ENCODE data around the gene GPR107. TPM values are rescaled to one million over a fixed set of nuclear protein-coding genes. Genes with fewer than 3 reads are reported as not detected.

Gene GPR107
- total RNA-seq, 4 donors from 2014 or later, result 19.3 to 36.1 (median 28.9) TPM

DNA sequence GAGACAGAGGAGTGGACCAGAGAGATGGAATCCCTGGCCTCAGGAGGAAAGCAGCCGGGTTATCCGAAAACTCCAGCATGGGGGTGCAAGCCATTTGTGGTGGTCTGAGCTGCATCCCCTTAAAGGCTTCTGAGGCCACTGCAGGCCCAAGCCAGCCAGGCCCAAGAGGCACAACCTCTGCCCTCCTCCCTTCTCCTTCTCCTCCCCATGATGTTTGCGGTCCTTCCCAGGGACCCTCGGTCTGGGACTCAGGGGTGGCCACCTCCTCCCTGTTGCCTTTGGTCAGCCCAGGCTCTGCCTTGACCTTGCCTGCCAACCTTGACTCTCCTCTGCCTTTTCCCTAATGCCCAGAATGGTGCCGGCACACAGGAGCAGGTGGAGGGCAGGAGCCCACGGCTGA lies 123.1 kb downstream of the GPR107 start:
- Histone ChIP-seq H3K4me3 (no peak overlapping the region), H3K4me1 (peaks cover 0 to 22% (median 9%) of the 10 kb centered on the region in 4 donors), H3K27me3 (no peaks in the 10 kb centered on the region), H3K9me3 (no peaks in the 10 kb centered on the region), H3K36me3 (no peaks in the 10 kb centered on the region), H3K27ac (no peak overlapping the region)
- TF ChIP-seq EP300 (IDR thresholded peaks at IDR 0.05) (no peak), POLR2A (IDR thresholded peaks at IDR 0.05) (no peak)
- TF ChIP-seq, protein P1, sequence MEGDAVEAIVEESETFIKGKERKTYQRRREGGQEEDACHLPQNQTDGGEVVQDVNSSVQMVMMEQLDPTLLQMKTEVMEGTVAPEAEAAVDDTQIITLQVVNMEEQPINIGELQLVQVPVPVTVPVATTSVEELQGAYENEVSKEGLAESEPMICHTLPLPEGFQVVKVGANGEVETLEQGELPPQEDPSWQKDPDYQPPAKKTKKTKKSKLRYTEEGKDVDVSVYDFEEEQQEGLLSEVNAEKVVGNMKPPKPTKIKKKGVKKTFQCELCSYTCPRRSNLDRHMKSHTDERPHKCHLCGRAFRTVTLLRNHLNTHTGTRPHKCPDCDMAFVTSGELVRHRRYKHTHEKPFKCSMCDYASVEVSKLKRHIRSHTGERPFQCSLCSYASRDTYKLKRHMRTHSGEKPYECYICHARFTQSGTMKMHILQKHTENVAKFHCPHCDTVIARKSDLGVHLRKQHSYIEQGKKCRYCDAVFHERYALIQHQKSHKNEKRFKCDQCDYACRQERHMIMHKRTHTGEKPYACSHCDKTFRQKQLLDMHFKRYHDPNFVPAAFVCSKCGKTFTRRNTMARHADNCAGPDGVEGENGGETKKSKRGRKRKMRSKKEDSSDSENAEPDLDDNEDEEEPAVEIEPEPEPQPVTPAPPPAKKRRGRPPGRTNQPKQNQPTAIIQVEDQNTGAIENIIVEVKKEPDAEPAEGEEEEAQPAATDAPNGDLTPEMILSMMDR (IDR thresholded peaks at IDR 0.05), result no peak
- 90 to 92% methylated on average over 6 of the region's 6 CpGs for WGBS, 2 donors
- no peak for DNase-seq (ENCODE audit: low spot score in 2 of 2)

DNA sequence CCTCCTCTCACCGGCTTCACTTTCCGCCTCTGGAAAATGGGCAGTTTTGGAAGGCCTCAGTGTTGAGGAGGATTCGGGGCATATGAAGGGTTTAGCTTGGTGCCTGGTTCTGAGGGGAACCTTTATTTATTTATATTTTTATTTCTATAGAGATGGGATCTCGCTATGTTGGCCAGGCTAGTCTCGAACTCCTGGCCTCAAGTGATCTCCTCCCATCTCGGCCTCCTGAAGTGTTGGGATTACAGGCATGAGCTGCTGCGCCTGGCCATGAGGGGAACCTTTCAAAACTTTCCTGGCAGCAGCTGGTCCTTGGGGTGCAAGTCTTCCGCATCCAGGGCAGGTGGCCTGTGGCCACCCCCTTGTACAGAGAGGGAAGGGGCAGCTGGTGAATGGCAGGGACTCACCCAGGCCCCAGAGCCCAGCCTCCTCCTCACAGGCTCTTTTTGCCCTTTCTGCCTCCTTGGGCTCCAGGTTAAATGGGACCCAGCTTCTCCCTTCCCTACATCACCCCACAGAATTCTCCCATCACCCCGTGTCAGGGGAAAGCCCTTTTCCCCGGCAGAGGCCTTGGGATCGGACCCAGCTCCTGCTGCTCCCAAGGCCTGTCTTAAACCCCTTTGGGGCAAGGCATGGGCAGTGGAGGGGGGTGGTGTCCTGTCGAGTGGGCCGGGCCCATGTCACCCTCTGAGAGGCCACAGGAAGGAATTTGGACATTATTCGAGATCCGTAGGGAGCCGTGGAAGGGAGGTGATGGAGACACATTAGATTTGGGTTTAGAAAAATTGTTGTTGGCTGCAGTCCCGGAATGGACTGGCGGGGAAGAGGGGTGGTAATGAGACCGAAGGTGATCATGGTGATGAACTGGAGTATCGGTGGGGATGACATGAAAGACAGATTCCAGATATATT lies 124.4 kb downstream of the GPR107 start:
- Histone ChIP-seq H3K36me3 (no peaks in the 10 kb centered on the region), H3K27ac (peak overlapping the region in 2 of 4 donors; percentile 3 to 16), H3K9me3 (no peaks in the 10 kb centered on the region), H3K4me1 (peaks cover 0 to 16% (median 4%) of the 10 kb centered on the region in 4 donors), H3K4me3 (no peak overlapping the region), H3K27me3 (no peaks in the 10 kb centered on the region)
- WGBS, 2 donors, result 62 to 67% methylated on average over 20 of the region's 20 CpGs
- no peak for DNase-seq (ENCODE audit: low spot score in 2 of 2)
- TF ChIP-seq, protein P1 (IDR thresholded peaks at IDR 0.05), result no peak
- TF ChIP-seq EP300 (IDR thresholded peaks at IDR 0.05) (no peak), POLR2A (IDR thresholded peaks at IDR 0.05) (no peak)

DNA sequence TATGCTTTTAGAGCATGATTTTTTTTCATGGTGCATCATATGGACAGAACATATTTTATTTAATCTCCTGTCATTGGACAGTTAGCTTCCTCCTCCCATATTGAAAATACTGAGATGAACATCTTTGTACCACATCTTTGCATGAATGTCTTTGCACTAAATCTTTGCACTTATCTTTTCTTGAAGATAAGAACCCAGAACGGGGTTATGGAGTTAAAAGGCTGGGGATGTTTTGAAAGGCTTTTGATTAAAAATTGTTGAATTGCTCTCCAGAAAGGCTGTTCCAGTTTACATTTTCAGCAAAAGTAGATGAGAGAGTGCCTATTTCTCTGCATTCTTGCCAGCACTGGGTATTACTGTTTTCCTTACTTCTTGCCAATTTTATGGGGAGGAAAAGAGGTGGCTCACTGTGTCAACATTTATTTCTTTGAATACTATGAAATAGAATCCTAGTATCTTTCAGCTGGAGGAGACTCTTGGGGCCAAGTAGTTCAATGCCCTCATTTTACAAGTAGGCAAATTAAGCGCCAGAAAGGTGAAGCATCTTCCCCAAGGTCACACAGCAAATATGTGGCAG lies 125.7 kb downstream of the GPR107 start:
- WGBS, 2 donors, result 78 to 80% methylated on average over 2 of the region's 2 CpGs
- H3K36me3 ChIP-seq, result no peaks in the 10 kb centered on the region
- no peak for DNase-seq (ENCODE audit: low spot score in 2 of 2)
- peaks cover 0 to 14% (median 3%) of the 10 kb centered on the region in 4 donors for H3K4me1 ChIP-seq
- TF ChIP-seq POLR2A (IDR thresholded peaks at IDR 0.05) (no peak), EP300 (IDR thresholded peaks at IDR 0.05) (no peak)
- TF ChIP-seq, protein P1 (IDR thresholded peaks at IDR 0.05), result no peak
- no peaks in the 10 kb centered on the region for H3K9me3 ChIP-seq
- no peak overlapping the region for H3K27ac ChIP-seq
- H3K27me3 ChIP-seq, result no peaks in the 10 kb centered on the region
- no peak overlapping the region for H3K4me3 ChIP-seq

DNA sequence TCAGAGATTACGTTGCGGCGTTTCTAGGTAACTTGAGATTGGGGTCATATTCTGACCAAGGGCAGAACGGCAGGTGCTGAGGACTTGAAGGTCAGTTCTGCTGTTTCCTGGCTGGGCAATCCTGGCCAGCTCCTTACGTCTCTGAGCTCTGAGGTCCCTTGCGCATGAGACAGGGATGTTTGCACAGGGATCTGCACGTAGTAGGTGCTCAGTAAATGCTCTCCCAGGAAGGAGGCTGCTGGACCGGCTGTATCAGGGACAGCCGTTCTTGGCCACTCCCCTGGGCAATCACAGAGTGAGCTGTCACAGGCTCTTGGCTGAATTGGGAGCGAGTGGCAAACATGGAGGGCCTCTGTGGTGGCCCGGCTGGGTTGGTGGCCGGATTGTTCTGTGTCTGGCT lies 126.8 kb downstream of the GPR107 start:
- DNase-seq (ENCODE audit: low spot score in 2 of 2), result no peak
- Histone ChIP-seq H3K4me1 (peaks cover 0 to 19% (median 3%) of the 10 kb centered on the region in 4 donors), H3K27ac (no peak overlapping the region), H3K4me3 (no peak overlapping the region), H3K9me3 (no peaks in the 10 kb centered on the region), H3K36me3 (no peaks in the 10 kb centered on the region), H3K27me3 (no peaks in the 10 kb centered on the region)
- TF ChIP-seq, protein P1 (IDR thresholded peaks at IDR 0.05), result no peak
- TF ChIP-seq POLR2A (IDR thresholded peaks at IDR 0.05) (no peak), EP300 (IDR thresholded peaks at IDR 0.05) (no peak)
- WGBS, 2 donors, result 85 to 90% methylated on average over 12 of the region's 12 CpGs
